SK-N-SH (cell line): ENCODE results near the gene PRKN. TPM values are rescaled to one million over a fixed set of nuclear protein-coding genes. Genes with fewer than 3 reads are reported as not detected.

Experiments used
- CTCF ChIA-PET: fragments of 300-600, 350-600 bp; formaldehyde crosslinking; extraction: SDS; loops from one replicate; lab custom pipeline; 2021; lab: Yijun Ruan, JAX
- POLR2A ChIA-PET: fragments of 350-600 bp; sonication (Branson Sonifier 250); formaldehyde crosslinking; extraction: SDS; loops from one replicate; lab custom pipeline; 2020; ENCODE audit warnings: antibody characterized with exemption, inconsistent platforms; lab: Yijun Ruan, JAX
- DNase-seq: peaks from one replicate; pipeline ENCODE4 v3.0.0; 2012
- H2AFZ ChIP-seq: fragments of 200-600 bp; sonication (generic); 2 replicates; pipeline ENCODE4 v1.8.1; 2016; ENCODE audit warnings: antibody characterized with exemption, mild to moderate bottlenecking, low read depth
- H3F3A ChIP-seq: fragments of 200-600 bp; sonication (generic); replicated peaks from 2 replicates; pipeline ENCODE3; 2016; ENCODE audit warnings: antibody characterized with exemption, mild to moderate bottlenecking; ENCODE audit not compliant: insufficient read depth
- H3K27ac ChIP-seq, 2 experiments: fragments of 200-500 bp in 1 of 2; fragments of 200-600 bp in 1 of 2; sonication (Bioruptor generic) in 1 of 2; sonication (generic), shearing (Covaris generic) in 1 of 2; 2 replicates each; pipeline versions ENCODE4 v1.5.1 to v1.6.1; 2014 to 2016; ENCODE audit warnings: low read depth in 2 of 2, inconsistent platforms in 1 of 2, low read length in 1 of 2, mild to moderate bottlenecking in 1 of 2, mixed read lengths in 1 of 2
- H3K27me3 ChIP-seq: fragments of 200-600 bp; sonication (generic), shearing (Covaris generic); 2 replicates; pipeline ENCODE4 v1.6.1; 2016; ENCODE audit warnings: mixed run types; ENCODE audit not compliant: insufficient read depth
- H3K36me3 ChIP-seq, 2 experiments: fragments of 200-500 bp in 1 of 2; fragments of 200-600 bp in 1 of 2; sonication (Bioruptor generic) in 1 of 2; sonication (generic) in 1 of 2; replicated peaks in 1 of 2; 2 replicates each; pipeline versions ENCODE3 to v1.5.1; 2014 to 2016; ENCODE audit warnings: low read length in 1 of 2, mild to moderate bottlenecking in 1 of 2; ENCODE audit not compliant: insufficient read depth in 2 of 2, control insufficient read depth in 1 of 2
- H3K4me1 ChIP-seq, 2 experiments: fragments of 200-500 bp in 1 of 2; fragments of 200-600 bp in 1 of 2; sonication (Bioruptor generic) in 1 of 2; sonication (generic), shearing (Covaris generic) in 1 of 2; 2 replicates each; pipeline versions ENCODE4 v1.5.1 to v1.6.1; 2014 to 2016; ENCODE audit warnings: low read depth in 1 of 2, low read length in 1 of 2, mixed run types in 1 of 2; ENCODE audit not compliant: insufficient read depth in 2 of 2, control insufficient read depth in 1 of 2
- H3K4me2 ChIP-seq: fragments of 200-600 bp; sonication (generic), shearing (Covaris generic); 2 replicates; pipeline ENCODE4 v1.6.1; 2017; ENCODE audit warnings: mixed run types
- H3K4me3 ChIP-seq, 2 experiments: fragments of 200-500 bp in 1 of 2; fragments of 200-600 bp in 1 of 2; sonication (Bioruptor generic) in 1 of 2; sonication (generic), shearing (Covaris generic) in 1 of 2; 2 replicates each; pipeline versions ENCODE4 v1.5.1 to v1.8.1; 2014 to 2016; ENCODE audit warnings: low read depth in 2 of 2, inconsistent platforms in 1 of 2, low read length in 1 of 2, mild to moderate bottlenecking in 1 of 2, mixed read lengths in 1 of 2, moderate library complexity in 1 of 2
- H3K79me2 ChIP-seq: fragments of 200-600 bp; sonication (generic); 2 replicates; pipeline ENCODE4 v1.8.1; 2017; ENCODE audit warnings: mild to moderate bottlenecking; ENCODE audit not compliant: insufficient read depth
- H3K9ac ChIP-seq: fragments of 200-600 bp; sonication (generic); 2 replicates; pipeline ENCODE4 v1.6.1; 2017; ENCODE audit warnings: mixed run types
- H3K9me2 ChIP-seq: fragments of 200-600 bp; sonication (generic); 2 replicates; pipeline ENCODE4 v1.6.1; 2017; ENCODE audit warnings: mixed run types
- H3K9me3 ChIP-seq: fragments of 200-600 bp; sonication (generic); 2 replicates; pipeline ENCODE4 v1.6.1; 2017; ENCODE audit warnings: mixed run types, mild to moderate bottlenecking, moderate library complexity
- H4K20me1 ChIP-seq: fragments of 200-600 bp; sonication (generic); 2 replicates; pipeline ENCODE4 v1.6.1; 2017; ENCODE audit warnings: mild to moderate bottlenecking, mixed run types; ENCODE audit not compliant: insufficient read depth
- CHD2 ChIP-seq: fragments of 150-350 bp; IDR thresholded peaks from 2 replicates; pipeline ENCODE4 v1.6.1; 2018; ENCODE audit warnings: low read length; ENCODE audit not compliant: partially characterized antibody
- CTCF ChIP-seq: fragments of 200-600 bp; sonication (generic); IDR thresholded peaks from 2 replicates; pipeline ENCODE4 v1.6.1; 2017; ENCODE audit warnings: antibody characterized with exemption, mild to moderate bottlenecking, moderate library complexity
- ELF1 ChIP-seq: IDR thresholded peaks from 2 replicates; pipeline ENCODE4 v1.4.0; 2012
- FOSL2 ChIP-seq: IDR thresholded peaks from 2 replicates; pipeline ENCODE4 v1.4.0; 2012; ENCODE audit warnings: low read depth, mild to moderate bottlenecking, moderate library complexity, borderline replicate concordance
- FOXM1 ChIP-seq: IDR thresholded peaks from 2 replicates; pipeline ENCODE4 v1.4.0; 2012; ENCODE audit warnings: low read depth, mild to moderate bottlenecking
- GABPA ChIP-seq: IDR thresholded peaks from 2 replicates; pipeline ENCODE4 v1.4.0; 2012; ENCODE audit warnings: low read depth, mild to moderate bottlenecking
- GATA2 ChIP-seq: sonication (generic); formaldehyde crosslinking; IDR thresholded peaks from 2 replicates; pipeline ENCODE4 v1.5.0; 2020; ENCODE audit warnings: mild to moderate bottlenecking, missing genetic modification reagents
- JUND ChIP-seq: IDR thresholded peaks from 2 replicates; pipeline ENCODE4 v1.4.0; 2012
- MEF2A ChIP-seq: IDR thresholded peaks from 2 replicates; pipeline ENCODE4 v1.4.0; 2012; ENCODE audit warnings: low read depth, borderline replicate concordance
- NFIC ChIP-seq: IDR thresholded peaks from 2 replicates; pipeline ENCODE4 v1.4.0; 2012; ENCODE audit warnings: borderline replicate concordance
- NRF1 ChIP-seq: IDR thresholded peaks from 2 replicates; pipeline ENCODE4 v1.6.1; 2012; ENCODE audit warnings: low read depth, mild to moderate bottlenecking, low read length
- PBX3 ChIP-seq: IDR thresholded peaks from 2 replicates; pipeline ENCODE4; 2012
- POLR2AphosphoS5 ChIP-seq: IDR thresholded peaks from 2 replicates; pipeline ENCODE4 v1.6.1; 2012; ENCODE audit warnings: low read depth, low read length
- RXRA ChIP-seq: IDR thresholded peaks from 2 replicates; pipeline ENCODE4 v1.4.0; 2012; ENCODE audit warnings: low read depth, mild to moderate bottlenecking, borderline replicate concordance
- SMC3 ChIP-seq: IDR thresholded peaks from 2 replicates; pipeline ENCODE4 v1.6.1; 2012; ENCODE audit warnings: low read depth, low read length, improper control_type of control experiment
- USF1 ChIP-seq: IDR thresholded peaks from 2 replicates; pipeline ENCODE4 v1.4.0; 2012; ENCODE audit warnings: low read depth, borderline replicate concordance
- WGBS: methylation state at CpG from one replicate; pipeline ENCODE4 v1.1.6; 2017; ENCODE audit warnings: low lambda C conversion rate; 5-methylcytosine and 5-hydroxymethylcytosine counted together
- polyA plus RNA-seq, 3 experiments: library from polyadenylated mRNA; depleted of rRNA; stranded (reverse); fragments of >200 nt; gene quantifications; 2 replicates each; pipeline ENCODE4 v1.2.3, GENCODE V29; 2012
- TF ChIP-seq, protein P1 (sequence below): IDR thresholded peaks from 2 replicates; pipeline ENCODE4 v1.4.0; 2012; ENCODE audit warnings: low read depth, borderline replicate concordance
- TF ChIP-seq, protein P2 (sequence below): fragments of 150-350 bp; IDR thresholded peaks from 2 replicates; pipeline ENCODE4 v1.6.1; 2017; ENCODE audit warnings: antibody characterized with exemption, low read length, low read depth, borderline replicate concordance

PRKN gene
- polyA plus RNA-seq, 1 of the 3 experiments (the other 2 are of a cell fraction): 0.76 TPM

GRCh38 chr6:162217058-162217457 lies 510.5 kb downstream of the PRKN start:
- Histone ChIP-seq H2AFZ (no peak overlapping the region), H3K4me2 (no peak overlapping the region), H3K36me3 (no peaks in the 10 kb centered on the region), H3K9ac (no peak overlapping the region), H3F3A (no peaks in the 10 kb centered on the region), H3K9me3 (no peaks in the 10 kb centered on the region), H4K20me1 (no peaks in the 10 kb centered on the region), H3K79me2 (no peaks in the 10 kb centered on the region), H3K4me1 (no peaks in the 10 kb centered on the region; a peak in 1 of 4 replicates), H3K9me2 (no peaks in the 10 kb centered on the region), H3K27me3 (no peaks in the 10 kb centered on the region), H3K27ac (no peak overlapping the region), H3K4me3 (no peak overlapping the region)
- DNase-seq: no peak
- ChIA-PET CTCF (no interaction called here), POLR2A (no interaction called here)
- WGBS: 29% methylated on average over 1 of the region's 1 CpG
- no peak for TF ChIP-seq RXRA
- no peak for TF ChIP-seq GABPA
- TF ChIP-seq NFIC: no peak
- TF ChIP-seq GATA2 (CRISPR knock-in tag): no peak
- TF ChIP-seq POLR2AphosphoS5: no peak
- TF ChIP-seq FOXM1: no peak
- no peak for TF ChIP-seq SMC3
- TF ChIP-seq CTCF: no peak
- TF ChIP-seq, protein P1, sequence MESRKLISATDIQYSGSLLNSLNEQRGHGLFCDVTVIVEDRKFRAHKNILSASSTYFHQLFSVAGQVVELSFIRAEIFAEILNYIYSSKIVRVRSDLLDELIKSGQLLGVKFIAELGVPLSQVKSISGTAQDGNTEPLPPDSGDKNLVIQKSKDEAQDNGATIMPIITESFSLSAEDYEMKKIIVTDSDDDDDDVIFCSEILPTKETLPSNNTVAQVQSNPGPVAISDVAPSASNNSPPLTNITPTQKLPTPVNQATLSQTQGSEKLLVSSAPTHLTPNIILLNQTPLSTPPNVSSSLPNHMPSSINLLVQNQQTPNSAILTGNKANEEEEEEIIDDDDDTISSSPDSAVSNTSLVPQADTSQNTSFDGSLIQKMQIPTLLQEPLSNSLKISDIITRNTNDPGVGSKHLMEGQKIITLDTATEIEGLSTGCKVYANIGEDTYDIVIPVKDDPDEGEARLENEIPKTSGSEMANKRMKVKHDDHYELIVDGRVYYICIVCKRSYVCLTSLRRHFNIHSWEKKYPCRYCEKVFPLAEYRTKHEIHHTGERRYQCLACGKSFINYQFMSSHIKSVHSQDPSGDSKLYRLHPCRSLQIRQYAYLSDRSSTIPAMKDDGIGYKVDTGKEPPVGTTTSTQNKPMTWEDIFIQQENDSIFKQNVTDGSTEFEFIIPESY: no peak
- no peak for TF ChIP-seq NRF1
- TF ChIP-seq FOSL2: no peak
- TF ChIP-seq MEF2A: no peak

DNA sequence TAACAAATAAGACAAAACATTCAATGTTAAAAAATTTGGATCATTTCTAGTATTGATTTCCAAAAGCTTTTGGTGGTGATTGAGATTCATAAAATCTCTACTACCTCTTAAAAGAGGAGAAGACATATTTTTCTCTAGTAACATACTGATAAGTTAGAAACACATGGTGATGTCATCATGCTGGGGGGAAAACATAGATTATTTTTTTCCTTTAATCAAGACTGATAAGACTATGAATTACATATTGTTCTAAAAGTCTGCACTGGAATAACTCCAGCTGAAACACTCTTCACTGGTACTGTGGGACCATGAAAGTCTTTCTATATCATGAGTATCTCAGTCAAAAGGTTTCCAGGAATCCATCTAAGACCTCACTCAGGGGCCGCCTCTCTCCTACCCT lies 515.8 kb downstream of the PRKN start:
- WGBS: 23% methylated on average over 1 of the region's 1 CpG
- no peaks in the 10 kb centered on the region for H3K9me2 ChIP-seq
- DNase-seq: no peak
- H3F3A ChIP-seq: no peaks in the 10 kb centered on the region
- no peaks in the 10 kb centered on the region for H3K9me3 ChIP-seq
- POLR2A ChIA-PET: no interaction called here
- H3K4me1 ChIP-seq: no peaks in the 10 kb centered on the region; a peak in 1 of 4 replicates
- no peak overlapping the region for H3K27ac ChIP-seq
- H3K9ac ChIP-seq: no peak overlapping the region
- H3K4me3 ChIP-seq: no peak overlapping the region
- H4K20me1 ChIP-seq: no peaks in the 10 kb centered on the region
- CTCF ChIA-PET: no interaction called here
- no peak overlapping the region for H3K4me2 ChIP-seq
- H2AFZ ChIP-seq: no peak overlapping the region
- H3K27me3 ChIP-seq: no peaks in the 10 kb centered on the region
- no peaks in the 10 kb centered on the region for H3K79me2 ChIP-seq
- TF ChIP-seq USF1 (no peak), NRF1 (no peak), PBX3 (no peak), JUND (no peak), CHD2 (no peak), ELF1 (no peak)
- TF ChIP-seq, protein P2, sequence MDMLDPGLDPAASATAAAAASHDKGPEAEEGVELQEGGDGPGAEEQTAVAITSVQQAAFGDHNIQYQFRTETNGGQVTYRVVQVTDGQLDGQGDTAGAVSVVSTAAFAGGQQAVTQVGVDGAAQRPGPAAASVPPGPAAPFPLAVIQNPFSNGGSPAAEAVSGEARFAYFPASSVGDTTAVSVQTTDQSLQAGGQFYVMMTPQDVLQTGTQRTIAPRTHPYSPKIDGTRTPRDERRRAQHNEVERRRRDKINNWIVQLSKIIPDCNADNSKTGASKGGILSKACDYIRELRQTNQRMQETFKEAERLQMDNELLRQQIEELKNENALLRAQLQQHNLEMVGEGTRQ: no peak
- H3K36me3 ChIP-seq: no peaks in the 10 kb centered on the region
